ENCODE measurements around the gene DUS2. TPM values are rescaled to one million over a fixed set of nuclear protein-coding genes. Genes with fewer than 3 reads are reported as not detected.
A peak's percentile ranks its signal among the peaks of the same experiment; 100 is the strongest.

The DUS2 gene
- total and polyA plus RNA-seq, 9 of the 15 experiments (the other 6 are each of a cell fraction or from before 2014, with no cell fraction given), result 5.8 to 22.5 (median 20.6) TPM

- TF ChIP-seq CEBPZ (IDR thresholded peaks at IDR 0.05; ENCODE audit: borderline replicate concordance, low read depth, low read length), result no peak
- TF ChIP-seq SMAD2 (IDR thresholded peaks at IDR 0.05; ENCODE audit: low read depth, low read length), result no peak
- TF ChIP-seq ZFP36 (IDR thresholded peaks at IDR 0.05; ENCODE audit: low read depth, low read length, partially characterized antibody), result peak; percentile 5
- TF ChIP-seq RBM25 (IDR thresholded peaks at IDR 0.05; ENCODE audit: low read depth, low read length, severe bottlenecking), result no peak
- no peak for TF ChIP-seq PCBP1 (IDR thresholded peaks at IDR 0.05; ENCODE audit: low read depth, low read length, poor library complexity, severe bottlenecking)
- no peak for TF ChIP-seq EWSR1 (IDR thresholded peaks at IDR 0.05; ENCODE audit: borderline replicate concordance, low read depth, partially characterized antibody)
- TF ChIP-seq NR1H2 (CRISPR knock-in tag; IDR thresholded peaks at IDR 0.05), result no peak
- peak; percentile 22 for TF ChIP-seq GTF2B (IDR thresholded peaks at IDR 0.05; ENCODE audit: extremely low read depth, insufficient read length)
- no peak for TF ChIP-seq CBX2 (IDR thresholded peaks at IDR 0.05; ENCODE audit: insufficient read depth, low read length, poor library complexity, severe bottlenecking)
- no peak for TF ChIP-seq ZSCAN32 (CRISPR knock-in tag; IDR thresholded peaks at IDR 0.05)
- no peak for TF ChIP-seq TCF7L2 (IDR thresholded peaks at IDR 0.05; ENCODE audit: low read depth, low read length)
- TF ChIP-seq KDM5B (IDR thresholded peaks at IDR 0.05; ENCODE audit: insufficient replicate concordance, low read depth, low read length), result peak; percentile 55
- no peak for TF ChIP-seq ZNF146 (CRISPR knock-in tag; IDR thresholded peaks at IDR 0.05; ENCODE audit: unreplicated experiment)
- no peak for TF ChIP-seq THRA (IDR thresholded peaks at IDR 0.05)
- TF ChIP-seq ATF2 (CRISPR knock-in tag; IDR thresholded peaks at IDR 0.05), result no peak
- peak; percentile 74; the same call in 1 of the 2 replicates for TF ChIP-seq ZBTB2 (IDR thresholded peaks at IDR 0.05)
- TF ChIP-seq ZNF584 (CRISPR knock-in tag; IDR thresholded peaks at IDR 0.05; ENCODE audit: low read depth), result peak; percentile 77
- no peak for TF ChIP-seq ZNF354B (CRISPR knock-in tag; IDR thresholded peaks at IDR 0.05)
- no peak for TF ChIP-seq ZNF551 (CRISPR knock-in tag; IDR thresholded peaks at IDR 0.05)
Observed at GRCh38 chr16:68084504-68085258, 61.6 kb downstream of the DUS2 start (continued).
